H1 (cell line): ENCODE data around the gene WDR90. TPM values are rescaled to one million over a fixed set of nuclear protein-coding genes. Genes with fewer than 3 reads are reported as not detected.

ENCODE experiments used
- CTCF ChIA-PET: fragments of 300-600 bp; sonication (Branson Sonifier 250); formaldehyde crosslinking; loops from one replicate; lab custom pipeline; 2021; ENCODE audit not compliant: partially characterized antibody; lab: Charles Lee
- POLR2A ChIA-PET: fragments of 300-600 bp; sonication (Branson Sonifier 250); formaldehyde crosslinking; loops from one replicate; lab custom pipeline; 2021; ENCODE audit warnings: inconsistent platforms; ENCODE audit not compliant: partially characterized antibody; lab: Charles Lee
- DNase-seq, 2 experiments: peaks; one replicate each; pipeline versions ENCODE4 v3.0.0 to v3.0.0-alpha.2; 2010 to 2022; ENCODE audit warnings: low spot score in 2 of 2, low read depth in 1 of 2, mixed read lengths in 1 of 2
- FAIRE-seq: peaks from 2 replicates; lab custom pipeline; 2011; peaks lifted over from hg19 to GRCh38; lab: Jason Lieb, UNC
- H2AFZ ChIP-seq: 2 replicates; pipeline ENCODE4 v1.8.1; 2012; ENCODE audit warnings: low read length, inconsistent platforms
- H2AK5ac ChIP-seq: 2 replicates; pipeline ENCODE4 v1.6.1; 2013; ENCODE audit warnings: low read depth, low read length
- H2BK120ac ChIP-seq: replicated peaks from 2 replicates; pipeline ENCODE3; 2013; ENCODE audit warnings: low read depth, low read length, inconsistent platforms
- H2BK12ac ChIP-seq: 2 replicates; pipeline ENCODE4 v1.6.1; 2013; ENCODE audit warnings: low read depth, low read length
- H2BK15ac ChIP-seq: 2 replicates; pipeline ENCODE4 v1.6.1; 2013; ENCODE audit warnings: low read length
- H2BK20ac ChIP-seq: 2 replicates; pipeline ENCODE4 v1.6.1; 2013; ENCODE audit warnings: low read length
- H2BK5ac ChIP-seq: 2 replicates; pipeline ENCODE4 v1.6.1; 2013; ENCODE audit warnings: low read depth, low read length
- H3K14ac ChIP-seq: 2 replicates; pipeline ENCODE4 v1.6.1; 2013; ENCODE audit warnings: inconsistent platforms; ENCODE audit not compliant: insufficient read length
- H3K18ac ChIP-seq: 2 replicates; pipeline ENCODE4 v1.6.1; 2013; ENCODE audit warnings: low read length; ENCODE audit errors: extremely low read depth
- H3K23ac ChIP-seq: 2 replicates; pipeline ENCODE4 v1.6.1; 2013; ENCODE audit warnings: inconsistent platforms; ENCODE audit not compliant: insufficient read length
- H3K23me2 ChIP-seq: 2 replicates; pipeline ENCODE4 v1.6.1; 2013; ENCODE audit warnings: low read depth, low read length
- H3K27ac ChIP-seq: 2 replicates; pipeline ENCODE4 v1.6.1; 2011; ENCODE audit warnings: low read depth, low read length, inconsistent platforms
- H3K27me3 ChIP-seq, 4 experiments: replicated peaks in 1 of 4; 1 replicate in 1 of 4; 2 replicates in 3 of 4; pipeline versions ENCODE4 v1.6.1 to v1.8.1; 2011 to 2013; ENCODE audit warnings: low read length in 3 of 4, mild to moderate bottlenecking in 3 of 4, inconsistent platforms in 2 of 4, mixed read lengths in 2 of 4, moderate library complexity in 1 of 4; ENCODE audit not compliant: control insufficient read depth in 3 of 4, insufficient read depth in 3 of 4; ENCODE audit errors: extremely low read depth in 1 of 4
- H3K36me3 ChIP-seq, 4 experiments: 2 replicates each; pipeline versions ENCODE4 v1.6.1 to v1.8.1; 2011 to 2013; ENCODE audit warnings: mild to moderate bottlenecking in 4 of 4, low read length in 3 of 4, moderate library complexity in 2 of 4, control low read depth in 1 of 4, inconsistent platforms in 1 of 4; ENCODE audit not compliant: insufficient read depth in 4 of 4, control insufficient read depth in 2 of 4
- H3K4ac ChIP-seq: replicated peaks from 2 replicates; pipeline ENCODE3; 2013; ENCODE audit warnings: low read length, low read depth, mixed read lengths, inconsistent platforms; ENCODE audit not compliant: insufficient read length
- H3K4me1 ChIP-seq, 4 experiments: replicated peaks in 1 of 4; 1 replicate in 1 of 4; 2 replicates in 3 of 4; pipeline versions ENCODE4 v1.6.1 to v1.8.1; 2011 to 2013; ENCODE audit warnings: low read length in 3 of 4, inconsistent platforms in 2 of 4, mixed read lengths in 1 of 4; ENCODE audit not compliant: insufficient read depth in 4 of 4, control insufficient read depth in 3 of 4
- H3K4me2 ChIP-seq, 2 experiments: 2 replicates each; pipeline versions ENCODE4 v1.6.1 to v1.8.1; 2011 to 2013; ENCODE audit warnings: low read depth in 2 of 2, low read length in 2 of 2, control low read depth in 1 of 2, inconsistent platforms in 1 of 2, mild to moderate bottlenecking in 1 of 2; ENCODE audit not compliant: insufficient read depth in 1 of 2
- H3K4me3 ChIP-seq, 4 experiments: fragments of 200-600, 300-600 bp in 1 of 4; sonication (generic), shearing (Covaris generic), sonication (Bioruptor Twin) in 1 of 4; 2 replicates each; pipeline versions ENCODE4 v1.5.1 to v1.8.1; 2011 to 2016; ENCODE audit warnings: low read length in 4 of 4, low read depth in 3 of 4, control low read depth in 2 of 4, inconsistent platforms in 2 of 4, mild to moderate bottlenecking in 2 of 4, mixed read lengths in 1 of 4, moderate library complexity in 1 of 4; ENCODE audit not compliant: insufficient read depth in 2 of 4; ENCODE audit errors: extremely low read depth in 1 of 4
- H3K56ac ChIP-seq: replicated peaks from 2 replicates; pipeline ENCODE3; 2013; ENCODE audit warnings: low read depth, mild to moderate bottlenecking, mixed read lengths, low read length, inconsistent platforms; ENCODE audit not compliant: insufficient read length
- H3K79me1 ChIP-seq: 2 replicates; pipeline ENCODE4 v1.6.1; 2013; ENCODE audit warnings: low read depth, low read length, control low read depth
- H3K79me2 ChIP-seq, 2 experiments: 2 replicates each; pipeline versions ENCODE4 v1.6.1 to v1.8.1; 2012 to 2013; ENCODE audit warnings: low read length in 2 of 2, mild to moderate bottlenecking in 2 of 2, inconsistent platforms in 1 of 2; ENCODE audit not compliant: insufficient read depth in 2 of 2, control insufficient read depth in 1 of 2
- H3K9ac ChIP-seq, 4 experiments: replicated peaks in 1 of 4; 1 replicate in 1 of 4; 2 replicates in 3 of 4; pipeline versions ENCODE4 v1.6.1 to v1.8.1; 2011 to 2013; ENCODE audit warnings: low read depth in 3 of 4, low read length in 3 of 4, control low read depth in 2 of 4, mild to moderate bottlenecking in 2 of 4, moderate library complexity in 2 of 4, inconsistent platforms in 1 of 4; ENCODE audit errors: extremely low read depth in 1 of 4
- H3K9me3 ChIP-seq, 2 experiments: 2 replicates each; pipeline versions ENCODE4 v1.6.1 to v1.8.1; 2012 to 2013; ENCODE audit warnings: mild to moderate bottlenecking in 2 of 2, moderate library complexity in 2 of 2, control low read depth in 1 of 2, inconsistent platforms in 1 of 2, low read depth in 1 of 2, low read length in 1 of 2, mixed read lengths in 1 of 2; ENCODE audit not compliant: insufficient read depth in 2 of 2
- H4K20me1 ChIP-seq, 2 experiments: replicated peaks in 1 of 2; 2 replicates each; pipeline versions ENCODE3 to v1.8.1; 2011 to 2013; ENCODE audit warnings: inconsistent platforms in 2 of 2, low read length in 2 of 2, mild to moderate bottlenecking in 1 of 2; ENCODE audit not compliant: insufficient read depth in 2 of 2, control insufficient read depth in 1 of 2
- H4K5ac ChIP-seq: 2 replicates; pipeline ENCODE4 v1.6.1; 2013; ENCODE audit warnings: low read length, low read depth, mixed read lengths, inconsistent platforms; ENCODE audit not compliant: insufficient read length
- H4K8ac ChIP-seq: 2 replicates; pipeline ENCODE4 v1.8.0; 2013; ENCODE audit warnings: mild to moderate bottlenecking, moderate library complexity, low read length, inconsistent platforms; ENCODE audit not compliant: insufficient read depth; ENCODE audit errors: extremely low read depth
- H4K91ac ChIP-seq: replicated peaks from 2 replicates; pipeline ENCODE3; 2013; ENCODE audit warnings: low read length, mixed read lengths, inconsistent platforms; ENCODE audit not compliant: insufficient read length
- ATF2 ChIP-seq: IDR thresholded peaks from 2 replicates; pipeline ENCODE4 v1.6.1; 2012; ENCODE audit warnings: low read length, inconsistent platforms
- GTF2F1 ChIP-seq: IDR thresholded peaks from 2 replicates; pipeline ENCODE4 v1.6.1; 2012; ENCODE audit warnings: low read depth, low read length, improper control_type of control experiment, borderline replicate concordance
- HDAC2 ChIP-seq, 2 experiments: fragments of 300-600 bp in 1 of 2; sonication (generic) in 1 of 2; IDR thresholded peaks; 2 replicates each; pipeline ENCODE4 v1.6.1; 2011 to 2012; ENCODE audit warnings: low read depth in 2 of 2, low read length in 2 of 2, mild to moderate bottlenecking in 2 of 2, moderate library complexity in 2 of 2, borderline replicate concordance in 1 of 2, inconsistent platforms in 1 of 2
- JUND ChIP-seq: IDR thresholded peaks from 2 replicates; pipeline ENCODE4 v1.6.1; 2011; ENCODE audit warnings: mild to moderate bottlenecking, improper control_type of control experiment, low read length
- RAD21 ChIP-seq, 2 experiments: IDR thresholded peaks in 1 of 2; conservative IDR thresholded peaks in 1 of 2; 2 replicates each; pipeline ENCODE4 v1.6.1; 2011; ENCODE audit warnings: low read depth in 2 of 2, low read length in 2 of 2, improper control_type of control experiment in 1 of 2, inconsistent platforms in 1 of 2, mild to moderate bottlenecking in 1 of 2, moderate library complexity in 1 of 2
- SP1 ChIP-seq: IDR thresholded peaks from 2 replicates; pipeline ENCODE4 v1.6.1; 2011; ENCODE audit warnings: low read depth, low read length
- SP2 ChIP-seq: IDR thresholded peaks from 2 replicates; pipeline ENCODE4 v1.6.1; 2012; ENCODE audit warnings: mild to moderate bottlenecking, low read length, inconsistent platforms
- TAF1 ChIP-seq: IDR thresholded peaks from 2 replicates; pipeline ENCODE4 v1.6.1; 2011; ENCODE audit warnings: mild to moderate bottlenecking, low read depth, low read length
- YY1 ChIP-seq: IDR thresholded peaks from 2 replicates; pipeline ENCODE4 v1.6.1; 2011; ENCODE audit warnings: low read depth, mild to moderate bottlenecking, low read length
- WGBS, 2 experiments: shearing (Covaris generic) in 1 of 2; methylation state at CpG; one replicate each; pipeline versions ENCODE4 v1.1.6 to v1.1.7; 2013 to 2015; ENCODE audit warnings: low lambda C conversion rate in 2 of 2, mixed read lengths in 2 of 2, inconsistent platforms in 1 of 2, low coverage in 1 of 2, missing lambda C conversion rate in 1 of 2; ENCODE audit not compliant: insufficient replicate concordance in 2 of 2, insufficient coverage in 1 of 2, insufficient read length in 1 of 2; ENCODE audit errors: extremely low coverage in 1 of 2, missing lambda C conversion rate in 1 of 2; 5-methylcytosine and 5-hydroxymethylcytosine counted together
- polyA plus RNA-seq, 7 experiments: library from polyadenylated mRNA; depleted of rRNA in 3 of 7; stranded (reverse) in 5 of 7; unstranded in 2 of 7; fragments of >200 nt in 5 of 7; fragments of 200-250 nt in 2 of 7; gene quantifications; 1 replicate in 5 of 7; 2 replicates in 1 of 7; 4 replicates in 1 of 7; pipeline versions ENCODE4 v1.2.1 to v1.2.3, GENCODE V29; 2011 to 2013; ENCODE audit warnings: missing spikeins in 2 of 7, mixed read lengths in 2 of 7
- total RNA-seq: library from RNA; stranded (reverse); fragmentation: NEBNext Ultra II Directional; extraction: Animal tissue kit (Norgen Biotek cat#: 25700); gene quantifications from 2 replicates; pipeline ENCODE4 v1.2.1, GENCODE V29; 2021

The WDR90 gene
- total and polyA plus RNA-seq, 2 of the 8 experiments (the other 6 are each of a cell fraction or from before 2014, with no cell fraction given), result 24.0 to 47.2 TPM

- H3K79me2 ChIP-seq, result no peaks in the 10 kb centered on the region
- H3K14ac ChIP-seq, result no peak overlapping the region
- 4% methylated on average over 67 of the region's 71 CpGs; no CpG with 5 or more reads in 1 of the 2 experiments for WGBS, 2 experiments
- DNase-seq (peak in 1 of 2 experiments; percentile 77), FAIRE-seq (no peak)
- H3K4me2 ChIP-seq, result peak overlapping the region; percentile 87 to 88
- H4K20me1 ChIP-seq, result peaks cover 0 to 13% of the 10 kb centered on the region in 2 experiments
- H3K56ac ChIP-seq, result peak overlapping the region; percentile 25
- peak overlapping the region; percentile 87; the same call in 1 of the 2 replicates for H2AFZ ChIP-seq
- peak overlapping the region; percentile 45; the same call in 1 of the 2 replicates for H2BK12ac ChIP-seq
- H3K18ac ChIP-seq, result peak overlapping the region; percentile 76
- no peaks in the 10 kb centered on the region for H3K36me3 ChIP-seq
- H3K27me3 ChIP-seq, result peaks cover 8 to 76% (median 53%) of the 10 kb centered on the region in 4 experiments
- H4K91ac ChIP-seq, result peak overlapping the region; percentile 95
- H2BK20ac ChIP-seq, result no peak overlapping the region
- peak overlapping the region in 1 of 4 experiments; percentile 20; a peak in 3 of 7 replicates for H3K9ac ChIP-seq
- H3K23ac ChIP-seq, result no peak overlapping the region
- no peak overlapping the region for H2BK120ac ChIP-seq
- H3K79me1 ChIP-seq, result no peaks in the 10 kb centered on the region
- no peak overlapping the region for H3K27ac ChIP-seq
- peaks cover 0 to 13% (median 9%) of the 10 kb centered on the region in 4 experiments; a peak in 4 of 7 replicates for H3K4me1 ChIP-seq
- no peak overlapping the region for H2AK5ac ChIP-seq
- no peaks in the 10 kb centered on the region for H3K9me3 ChIP-seq
- POLR2A ChIA-PET, result interaction anchor here (0.6 to 4.6 kb wide), 19 partner anchors 8 to 126 kb away, joined by 3 to 48 read pairs (median 4); partner anchors contain the start of genes ANTKMT, CCDC78, JMJD8 and METRN
- peak overlapping the region; percentile 95 for H4K8ac ChIP-seq
- CTCF ChIA-PET, result interaction anchor here (0.6 to 2.3 kb wide), 6 partner anchors 9 to 27 kb away, joined by 3 to 15 read pairs (median 4); no protein-coding TSS in a partner anchor
- peaks cover 8% of the 10 kb centered on the region; the same call in 1 of the 2 replicates for H3K23me2 ChIP-seq
- peak overlapping the region; percentile 47 to 73 (median 52) for H3K4me3 ChIP-seq
- H4K5ac ChIP-seq, result peak overlapping the region; percentile 86
- no peak overlapping the region for H2BK5ac ChIP-seq
- H2BK15ac ChIP-seq, result no peak overlapping the region; the same call in 1 of the 2 replicates
- peak overlapping the region; percentile 91 for H3K4ac ChIP-seq
- TF ChIP-seq SP1, result no peak
- TF ChIP-seq RAD21 (IDR thresholded peaks at IDR 0.05 in 1 of 2, conservative IDR thresholded peaks at IDR 0.05 in 1 of 2; ENCODE audit: low read depth in 2 of 2, low read length in 2 of 2), result no peak
- 0 out of 2 replicates have a peak, but pooled peaks have one; percentile 20 for TF ChIP-seq TAF1
- no peak for TF ChIP-seq JUND
- TF ChIP-seq YY1, result peak; percentile 78
- no peak for TF ChIP-seq SP2
- TF ChIP-seq GTF2F1, result no peak
- 0 out of 4 replicates have a peak, but pooled peaks of 1 of the 2 experiments have one; percentile 89 for TF ChIP-seq HDAC2 (IDR thresholded peaks at IDR 0.05; ENCODE audit: borderline replicate concordance in 1 of 2, low read depth in 2 of 2, low read length in 2 of 2)
- TF ChIP-seq ATF2, result no peak
Measured at GRCh38 chr16:695355-696089, 46.4 kb downstream of the WDR90 start.
